ENCODE measurements around the gene MARK3.

Gene MARK3

DNA sequence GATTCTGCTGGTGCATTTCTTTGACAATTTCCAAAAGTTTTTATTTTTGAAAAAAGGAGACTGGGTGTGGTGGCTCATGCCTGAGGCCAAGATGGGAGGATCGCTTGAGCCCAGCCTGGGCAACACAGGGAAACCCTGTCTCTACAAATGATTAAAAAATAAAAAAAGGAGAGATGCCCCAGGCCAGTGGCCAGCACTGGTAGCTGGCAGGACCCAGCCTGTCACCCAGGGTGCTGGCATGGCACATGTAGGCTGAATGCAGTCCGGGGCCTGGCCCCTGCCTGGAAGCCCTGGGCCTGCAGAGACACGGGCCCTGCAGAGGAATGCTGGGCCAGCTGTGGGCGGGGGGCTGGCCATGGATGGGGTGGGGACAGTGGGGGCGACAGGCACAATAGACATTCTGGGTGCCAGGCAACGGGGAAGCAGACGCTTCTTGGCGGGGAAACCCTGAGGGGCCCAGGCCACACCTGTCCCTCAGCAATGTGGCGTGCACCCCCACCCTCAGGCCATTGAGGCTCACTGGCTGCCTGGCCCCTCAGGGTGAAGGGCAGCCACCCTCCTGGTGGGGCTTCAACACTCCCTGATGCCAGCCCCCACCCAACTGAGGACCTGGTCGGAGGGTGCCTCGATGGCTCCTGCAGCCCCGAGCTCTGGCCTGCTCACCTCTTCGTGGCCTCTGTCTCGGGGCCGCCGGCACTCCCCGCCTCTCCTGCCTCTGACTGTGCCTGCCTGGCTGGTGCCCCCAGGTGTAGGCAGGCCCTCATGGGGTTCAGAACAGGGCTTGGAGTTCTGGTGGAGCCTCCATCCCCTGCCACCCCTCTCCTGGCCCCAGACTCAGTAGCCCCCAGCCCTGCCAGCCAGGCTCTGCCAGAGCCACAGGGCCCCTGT lies 155.8 kb downstream of the MARK3 start:
- H3K4me3 ChIP-seq: no peak overlapping the region
- peaks cover 0 to 18% (median 8%) of the 10 kb centered on the region in 11 experiments; a peak in 11 of 22 replicates for H3K36me3 ChIP-seq
- peak overlapping the region in 1 of 11 experiments; percentile 18; a peak in 1 of 22 replicates for H3K27ac ChIP-seq
- peak overlapping the region in 4 of 11 experiments; percentile 38 to 71 (median 53); a peak in 6 of 22 replicates for H3K9ac ChIP-seq
- no peaks in the 10 kb centered on the region for H3K9me3 ChIP-seq (replicated peaks in 1 of 11)
- peaks cover 0 to 15% (median 0%) of the 10 kb centered on the region in 11 experiments; a peak in 5 of 22 replicates for H3K27me3 ChIP-seq
- peaks cover 37 to 87% (median 81%) of the 10 kb centered on the region in 10 experiments for H3K4me1 ChIP-seq
- peaks cover 9 to 98% (median 66%) of the 10 kb centered on the region in 11 experiments for H4K20me1 ChIP-seq
- no peak for TF ChIP-seq Cebpa-rat (IDR thresholded peaks at IDR 0.05)
- peak overlapping the region in 10 of 11 experiments; percentile 10 to 98 (median 86); a peak in 16 of 22 replicates for H3K4me2 ChIP-seq

DNA sequence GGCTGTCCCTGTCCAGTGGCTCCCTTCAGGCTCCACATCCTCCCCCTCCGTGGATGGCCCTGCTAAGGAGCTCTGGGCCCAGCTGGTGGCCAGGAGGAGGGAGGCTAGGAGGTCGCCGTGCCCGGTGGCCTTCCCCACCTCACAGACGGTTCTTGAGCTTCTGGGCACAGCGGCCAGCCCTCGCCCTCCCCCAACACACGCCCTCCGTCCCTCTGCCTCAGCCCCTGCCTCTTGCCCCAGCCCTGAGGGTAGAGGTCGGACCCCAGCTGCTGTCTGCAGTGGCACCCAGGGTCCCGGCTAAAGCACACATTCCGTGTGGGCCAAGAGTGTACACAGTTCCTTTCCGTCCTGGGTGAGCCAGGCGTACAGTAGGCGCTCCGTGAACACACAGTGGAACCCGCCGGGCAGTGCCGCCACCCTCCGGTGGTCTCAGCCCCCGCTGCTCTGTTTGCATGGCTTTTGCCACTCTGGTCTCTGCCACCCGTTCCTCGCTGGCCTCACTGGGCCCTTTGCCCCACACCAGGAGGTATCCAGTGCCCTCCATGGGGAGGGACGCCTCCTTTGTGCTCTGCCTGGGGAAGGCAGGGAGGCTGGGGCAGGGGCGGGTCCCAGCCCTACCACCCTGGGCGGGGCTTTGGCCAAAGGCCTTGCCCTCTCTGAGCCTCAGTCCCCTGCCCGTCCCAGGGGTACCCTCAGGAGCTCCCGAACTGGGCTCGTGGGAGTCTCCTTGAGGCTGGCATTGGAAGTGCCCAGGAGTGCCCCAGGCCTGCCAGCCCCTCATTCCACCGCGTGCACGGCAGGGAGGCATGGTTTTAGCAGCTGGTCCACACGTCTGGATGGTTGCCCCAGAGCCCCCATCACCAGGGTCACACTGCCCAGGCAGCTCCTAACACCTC lies 156.7 kb downstream of the MARK3 start:
- Histone ChIP-seq H3K4me3 (peak overlapping the region in 2 of 10 experiments; percentile 32 to 41; a peak in 1 of 20 replicates), H3K4me2 (peak overlapping the region; percentile 55 to 98 (median 85); a peak in 21 of 22 replicates), H3K9me3 (replicated peaks in 1 of 11) (no peaks in the 10 kb centered on the region), H4K20me1 (peaks cover 8 to 98% (median 66%) of the 10 kb centered on the region in 11 experiments; a peak in 21 of 22 replicates), H3K4me1 (peaks cover 43 to 96% (median 90%) of the 10 kb centered on the region in 10 experiments), H3K27me3 (peaks cover 0 to 18% (median 0%) of the 10 kb centered on the region in 11 experiments; a peak in 5 of 22 replicates), H3K9ac (peak overlapping the region in 8 of 11 experiments; percentile 15 to 71 (median 51); a peak in 11 of 22 replicates), H3K36me3 (peaks cover 0 to 9% (median 0%) of the 10 kb centered on the region in 11 experiments; a peak in 3 of 22 replicates), H3K27ac (peak overlapping the region in 6 of 11 experiments; percentile 30 to 65 (median 56); a peak in 10 of 22 replicates)
- no peak for TF ChIP-seq Cebpa-rat (IDR thresholded peaks at IDR 0.05)

DNA sequence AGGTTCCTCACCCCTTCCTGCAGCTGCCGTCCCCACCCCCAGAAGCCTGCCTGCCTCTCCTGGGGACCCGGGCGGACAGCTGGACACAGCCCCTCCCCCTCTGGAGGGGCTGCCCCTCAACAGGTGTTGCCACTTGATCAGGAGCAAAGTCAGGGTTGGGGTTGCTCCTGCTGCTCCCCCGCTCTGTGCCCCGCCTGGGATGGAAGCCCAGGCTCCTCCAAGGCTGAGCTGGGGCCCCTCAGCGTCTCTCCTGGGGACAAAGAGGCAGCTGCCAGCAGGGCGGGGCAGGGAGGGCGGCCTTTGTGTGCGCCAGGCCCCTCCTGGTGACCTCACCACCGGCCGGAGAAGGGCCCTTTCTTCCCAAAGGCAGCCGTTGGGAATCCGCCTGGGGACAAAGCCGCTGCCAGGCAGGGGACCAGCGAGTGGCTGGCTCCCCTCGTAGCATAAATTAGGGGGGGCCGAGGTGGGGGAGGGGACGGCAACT lies 157.4 kb downstream of the MARK3 start:
- H3K4me3 ChIP-seq: peak overlapping the region in 2 of 10 experiments; percentile 32 to 41; a peak in 4 of 20 replicates
- no peaks in the 10 kb centered on the region for H3K9me3 ChIP-seq (replicated peaks in 1 of 11)
- peak overlapping the region in 6 of 11 experiments; percentile 30 to 65 (median 56); a peak in 10 of 22 replicates for H3K27ac ChIP-seq
- peak overlapping the region in 9 of 11 experiments; percentile 3 to 71 (median 43); a peak in 13 of 22 replicates for H3K9ac ChIP-seq
- peaks cover 0 to 18% (median 0%) of the 10 kb centered on the region in 11 experiments; a peak in 5 of 22 replicates for H3K27me3 ChIP-seq
- H3K4me2 ChIP-seq: peak overlapping the region; percentile 55 to 98 (median 85); a peak in 21 of 22 replicates
- peaks cover 43 to 100% (median 97%) of the 10 kb centered on the region in 10 experiments for H3K4me1 ChIP-seq
- H4K20me1 ChIP-seq: peaks cover 15 to 98% (median 66%) of the 10 kb centered on the region in 11 experiments; a peak in 21 of 22 replicates
- peaks cover 0 to 2% (median 0%) of the 10 kb centered on the region in 11 experiments; a peak in 1 of 22 replicates for H3K36me3 ChIP-seq
- no peak for TF ChIP-seq Cebpa-rat (IDR thresholded peaks at IDR 0.05)

DNA sequence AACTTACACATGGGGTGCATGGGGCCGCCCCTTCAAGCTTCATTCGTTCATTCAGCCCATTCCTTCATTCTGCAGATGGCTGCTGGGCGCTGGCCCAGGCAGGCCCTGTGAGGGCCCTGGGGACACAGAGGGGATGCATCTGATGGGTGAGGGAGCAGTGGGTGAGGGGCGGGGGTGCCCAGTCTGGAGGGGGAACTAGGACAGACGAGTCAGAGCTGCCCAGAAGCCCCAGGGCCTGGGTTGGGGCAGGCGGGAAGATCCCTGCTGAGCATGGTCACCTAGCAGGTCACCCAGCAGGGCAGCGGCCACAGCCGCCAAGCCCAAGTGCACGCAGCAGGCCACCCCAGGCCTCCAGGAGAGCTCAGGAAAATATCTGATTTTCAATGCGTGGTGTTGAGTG lies 157.9 kb downstream of the MARK3 start:
- Histone ChIP-seq H3K9me3 (replicated peaks in 1 of 11) (no peaks in the 10 kb centered on the region), H3K4me3 (peak overlapping the region in 2 of 10 experiments; percentile 32 to 41; a peak in 4 of 20 replicates), H3K27me3 (peaks cover 0 to 18% (median 0%) of the 10 kb centered on the region in 11 experiments; a peak in 5 of 22 replicates), H4K20me1 (peaks cover 15 to 97% (median 64%) of the 10 kb centered on the region in 11 experiments; a peak in 21 of 22 replicates), H3K9ac (peak overlapping the region in 10 of 11 experiments; percentile 11 to 71 (median 51); a peak in 14 of 22 replicates), H3K36me3 (no peaks in the 10 kb centered on the region), H3K4me2 (peak overlapping the region; percentile 55 to 98 (median 85)), H3K4me1 (peaks cover 43 to 100% (median 96%) of the 10 kb centered on the region in 10 experiments), H3K27ac (peak overlapping the region in 6 of 11 experiments; percentile 30 to 65 (median 56); a peak in 8 of 22 replicates)
- no peak for TF ChIP-seq Cebpa-rat (IDR thresholded peaks at IDR 0.05)

DNA sequence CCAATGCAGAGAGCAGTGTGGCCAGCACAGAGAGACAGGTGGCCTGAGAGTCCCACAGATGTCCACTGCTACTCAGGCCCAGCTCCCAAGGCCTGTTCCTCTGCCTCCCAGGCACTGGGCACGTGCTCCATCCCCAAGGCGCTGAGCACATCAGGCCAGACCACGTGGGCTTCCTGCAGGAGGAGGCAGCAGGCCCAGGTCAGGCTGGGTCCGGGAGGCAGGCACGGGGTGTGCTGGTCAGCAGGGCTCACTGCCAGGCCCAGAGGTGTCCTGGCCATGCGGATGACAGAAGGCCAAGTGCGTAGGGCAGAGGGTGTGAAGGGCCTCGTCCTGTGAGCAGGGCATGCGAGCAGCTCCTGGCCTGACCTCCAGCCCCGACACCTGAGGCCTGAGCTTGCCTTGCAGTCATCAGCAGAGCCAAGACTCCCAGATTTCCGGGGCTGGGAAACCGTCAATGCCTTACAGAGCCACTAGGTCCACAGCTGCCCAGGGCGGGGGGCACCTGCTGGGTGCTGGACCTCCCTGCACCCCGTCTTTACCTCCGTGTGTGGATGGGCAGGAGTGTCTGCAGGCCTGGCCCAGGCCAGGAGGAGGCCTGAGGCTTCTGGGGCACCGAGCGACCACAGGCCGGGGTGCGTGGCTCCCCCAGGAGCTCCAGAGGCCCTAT lies 158.6 kb downstream of the MARK3 start:
- peaks cover 15 to 97% (median 66%) of the 10 kb centered on the region in 11 experiments; a peak in 20 of 22 replicates for H4K20me1 ChIP-seq
- no peaks in the 10 kb centered on the region for H3K9me3 ChIP-seq (replicated peaks in 1 of 11)
- H3K27ac ChIP-seq: peak overlapping the region in 4 of 11 experiments; percentile 38 to 65 (median 56); a peak in 6 of 22 replicates
- peaks cover 0 to 18% (median 0%) of the 10 kb centered on the region in 11 experiments; a peak in 5 of 22 replicates for H3K27me3 ChIP-seq
- peak overlapping the region in 9 of 11 experiments; percentile 13 to 71 (median 59); a peak in 12 of 22 replicates for H3K9ac ChIP-seq
- H3K4me2 ChIP-seq: peak overlapping the region; percentile 55 to 98 (median 85)
- peaks cover 50 to 100% (median 96%) of the 10 kb centered on the region in 10 experiments for H3K4me1 ChIP-seq
- TF ChIP-seq Cebpa-rat (IDR thresholded peaks at IDR 0.05): no peak
- no peak overlapping the region for H3K4me3 ChIP-seq
- no peaks in the 10 kb centered on the region for H3K36me3 ChIP-seq

DNA sequence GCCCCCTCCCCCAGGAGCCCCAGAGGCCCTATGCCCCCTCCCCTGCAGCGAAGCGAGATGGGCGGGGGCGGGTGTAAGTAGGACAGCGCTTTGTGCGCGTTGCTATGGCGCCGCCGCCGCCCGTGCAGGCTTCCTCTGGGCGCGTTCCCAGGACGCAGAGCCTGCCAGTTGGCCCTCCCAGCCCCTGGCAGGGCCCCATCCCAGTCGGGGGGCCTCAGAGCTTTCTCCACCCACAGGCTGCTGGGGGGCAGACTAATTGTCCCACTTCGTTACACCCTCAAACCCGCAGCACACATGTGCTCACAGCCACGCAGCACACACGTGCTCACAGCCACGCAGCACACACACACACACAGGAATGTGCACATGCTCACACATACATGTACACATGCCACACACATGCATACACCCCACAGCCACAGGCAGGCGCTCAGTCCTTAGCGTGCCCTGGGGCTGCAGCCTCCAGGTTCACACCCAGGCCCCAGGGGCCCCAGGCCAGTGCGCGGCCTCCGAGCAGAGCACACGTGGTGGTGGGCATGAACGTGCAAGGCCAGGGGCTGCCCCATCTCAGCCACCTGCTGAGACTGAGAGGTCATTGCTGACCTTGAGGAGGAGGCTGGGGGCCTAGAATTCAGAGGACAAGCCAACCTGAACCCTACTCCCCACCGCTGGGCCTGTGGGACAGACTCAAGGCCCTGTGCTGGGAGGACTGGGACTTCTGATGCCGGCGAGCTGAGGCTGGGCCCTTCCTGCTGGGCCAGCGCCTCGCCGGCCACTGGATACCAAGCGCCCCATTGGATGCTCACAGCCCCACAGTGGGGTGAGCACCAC lies 159.4 kb downstream of the MARK3 start:
- H3K4me3 ChIP-seq: no peak overlapping the region
- peak overlapping the region in 6 of 11 experiments; percentile 13 to 71 (median 30); a peak in 6 of 22 replicates for H3K9ac ChIP-seq
- H3K9me3 ChIP-seq (replicated peaks in 1 of 11): no peaks in the 10 kb centered on the region
- H3K27me3 ChIP-seq: peaks cover 0 to 18% (median 0%) of the 10 kb centered on the region in 11 experiments; a peak in 5 of 22 replicates
- peaks cover 19 to 97% (median 68%) of the 10 kb centered on the region in 11 experiments; a peak in 21 of 22 replicates for H4K20me1 ChIP-seq
- H3K4me2 ChIP-seq: peak overlapping the region; percentile 55 to 98 (median 85)
- peak overlapping the region in 3 of 11 experiments; percentile 21 to 22 (median 22); a peak in 2 of 22 replicates for H3K27ac ChIP-seq
- no peaks in the 10 kb centered on the region for H3K36me3 ChIP-seq
- peaks cover 57 to 100% (median 97%) of the 10 kb centered on the region in 10 experiments for H3K4me1 ChIP-seq
- no peak for TF ChIP-seq Cebpa-rat (IDR thresholded peaks at IDR 0.05)

Measured in BLaER1 treated with 17β-estradiol and CSF1 and Interleukin-3, amounts not matched to agents 10 nM and 100 nM (cell line).